ENCODE measurements around the gene EPHA10. TPM values are rescaled to one million over a fixed set of nuclear protein-coding genes. Genes with fewer than 3 reads are reported as not detected.
"Not testable (repeated sequence)": the region's sequence is repeated elsewhere in the genome, so short reads cannot be mapped to it uniquely, and the experiment has no call there.

EPHA10 gene
- total and polyA plus RNA-seq, 2 donors = 0.05 to 0.15 TPM

DNA sequence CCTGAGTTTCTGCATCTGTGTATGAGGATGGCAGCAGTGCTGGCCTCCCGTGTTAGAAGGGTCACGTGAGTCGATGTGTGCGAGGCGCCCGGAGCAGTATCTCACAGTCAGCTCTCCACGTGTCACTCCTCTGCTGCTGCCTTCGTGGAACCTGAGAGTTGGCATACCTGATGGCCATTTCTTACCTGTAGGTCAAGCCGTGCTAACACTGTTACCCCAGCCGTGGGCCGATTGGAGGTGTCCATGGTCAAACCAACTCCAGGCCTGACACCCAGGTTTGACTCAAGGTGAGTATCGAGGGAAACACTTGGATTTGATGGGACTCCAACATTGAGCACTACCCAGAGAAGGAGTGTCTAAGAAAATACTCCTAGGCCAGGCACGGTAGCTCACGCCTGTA is 61.9 kb downstream of the EPHA10 start:
- H3K27ac ChIP-seq (ENCODE audit: low read depth) = no peak overlapping the region
- H3K4me1 ChIP-seq (ENCODE audit: insufficient read depth) = no peaks in the 10 kb centered on the region
- H3K4me3 ChIP-seq (ENCODE audit: low read depth, low read length) = no peak overlapping the region
- WGBS = 97% methylated on average over 14 of the region's 14 CpGs
- H3K36me3 ChIP-seq (ENCODE audit: insufficient read depth) = no peaks in the 10 kb centered on the region
- no peak for DNase-seq (ENCODE audit: extremely low spot score)

DNA sequence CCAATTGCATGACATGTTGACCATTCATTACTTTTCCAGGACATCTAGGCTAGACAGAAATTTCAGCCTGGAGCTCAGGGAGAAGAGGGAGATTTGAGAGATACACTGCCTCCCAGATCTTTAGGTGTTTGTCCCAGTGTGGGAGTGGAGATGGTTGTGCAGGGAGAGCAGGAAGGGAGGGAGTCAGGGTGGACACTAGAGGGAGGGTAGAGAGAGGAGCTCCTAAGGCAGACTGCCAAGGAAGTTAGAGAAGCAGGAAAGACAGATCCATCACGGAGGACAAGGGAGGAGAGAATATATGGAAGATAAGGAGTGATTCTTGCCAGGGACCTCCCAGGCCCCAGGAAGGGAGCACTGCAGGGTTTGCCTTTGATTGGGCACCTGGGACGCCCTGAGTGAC is 63.9 kb downstream of the EPHA10 start:
- DNase-seq (ENCODE audit: extremely low spot score) = no peak
- WGBS = 69% methylated on average over 2 of the region's 2 CpGs
- Histone ChIP-seq H3K36me3 (ENCODE audit: insufficient read depth) (no peaks in the 10 kb centered on the region), H3K27ac (ENCODE audit: low read depth) (no peak overlapping the region), H3K4me1 (ENCODE audit: insufficient read depth) (no peaks in the 10 kb centered on the region), H3K4me3 (ENCODE audit: low read depth, low read length) (no peak overlapping the region)

DNA sequence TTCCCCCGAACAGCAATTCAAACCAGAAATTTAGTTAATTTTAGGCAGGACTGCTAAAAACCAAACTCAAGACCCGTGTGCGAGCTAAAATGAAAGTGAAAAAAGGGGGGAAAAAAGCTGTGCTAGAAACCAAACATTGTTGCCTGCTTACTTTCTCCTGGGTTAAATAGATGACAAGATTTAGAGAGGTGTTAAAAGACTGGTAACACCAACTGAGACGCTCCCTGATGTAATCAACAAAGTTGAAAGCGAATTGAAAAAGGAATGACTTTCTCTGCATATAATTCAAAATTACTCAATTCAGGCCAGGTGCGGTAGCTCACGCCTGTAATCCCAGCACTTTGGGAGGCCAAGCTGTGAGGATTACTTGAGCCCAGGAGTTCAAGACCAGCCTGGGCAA is 65.8 kb downstream of the EPHA10 start:
- no peaks in the 10 kb centered on the region for H3K4me1 ChIP-seq (ENCODE audit: insufficient read depth)
- 96% methylated on average over 7 of the region's 7 CpGs for WGBS
- no peak for DNase-seq (ENCODE audit: extremely low spot score)
- no peak overlapping the region for H3K27ac ChIP-seq (ENCODE audit: low read depth)
- H3K36me3 ChIP-seq (ENCODE audit: insufficient read depth) = no peaks in the 10 kb centered on the region
- no peak overlapping the region for H3K4me3 ChIP-seq (ENCODE audit: low read depth, low read length)

DNA sequence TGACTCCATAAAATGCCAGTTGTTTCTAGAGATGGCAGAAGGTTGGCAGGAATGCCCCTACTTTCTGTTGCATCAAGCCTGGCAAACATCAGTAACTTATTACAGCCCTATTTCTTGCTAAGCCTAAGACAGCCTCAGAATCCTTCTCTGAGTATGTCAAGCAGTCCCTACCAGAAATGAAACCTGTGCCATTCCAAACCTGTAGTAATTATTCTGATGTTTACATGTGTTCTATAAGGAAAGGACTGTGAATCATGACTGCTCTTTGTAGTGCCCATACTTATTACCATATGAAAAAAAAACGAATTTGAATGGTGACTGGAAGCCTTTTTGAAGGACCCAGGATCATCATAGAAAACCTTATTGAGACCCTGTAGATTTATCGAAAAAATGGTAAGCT is 67.2 kb downstream of the EPHA10 start:
- no peak for DNase-seq (ENCODE audit: extremely low spot score)
- 89% methylated on average over 2 of the region's 2 CpGs for WGBS
- no peak overlapping the region for H3K27ac ChIP-seq (ENCODE audit: low read depth)
- H3K36me3 ChIP-seq (ENCODE audit: insufficient read depth) = no peaks in the 10 kb centered on the region
- H3K4me3 ChIP-seq (ENCODE audit: low read depth, low read length) = no peak overlapping the region
- H3K4me1 ChIP-seq (ENCODE audit: insufficient read depth) = peaks cover 1% of the 10 kb centered on the region

DNA sequence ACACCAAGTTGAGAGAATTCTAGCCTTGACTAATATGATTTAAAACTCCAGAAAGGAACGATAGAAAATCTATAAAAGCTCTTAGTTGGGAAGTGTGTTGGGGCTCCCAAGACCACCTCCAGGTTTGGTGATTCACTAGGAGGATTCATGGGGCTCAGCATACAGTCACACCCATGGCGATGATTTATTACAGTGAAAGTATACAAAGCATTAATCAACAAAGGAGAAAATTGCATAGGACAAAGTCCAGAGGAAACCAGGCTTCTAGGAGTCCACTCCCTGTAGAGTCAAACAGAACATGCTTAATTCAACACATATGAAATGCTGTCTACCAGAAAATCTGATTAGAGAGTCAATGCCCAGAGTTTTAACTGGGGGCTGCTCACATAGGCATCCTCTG is 67.8 kb downstream of the EPHA10 start:
- H3K36me3 ChIP-seq (ENCODE audit: insufficient read depth) = no peaks in the 10 kb centered on the region
- H3K27ac ChIP-seq (ENCODE audit: low read depth) = no peak overlapping the region
- no peak for DNase-seq (ENCODE audit: extremely low spot score)
- 98% methylated on average over 2 of the region's 2 CpGs for WGBS
- H3K4me1 ChIP-seq (ENCODE audit: insufficient read depth) = peaks cover 2% of the 10 kb centered on the region
- H3K4me3 ChIP-seq (ENCODE audit: low read depth, low read length) = no peak overlapping the region

DNA sequence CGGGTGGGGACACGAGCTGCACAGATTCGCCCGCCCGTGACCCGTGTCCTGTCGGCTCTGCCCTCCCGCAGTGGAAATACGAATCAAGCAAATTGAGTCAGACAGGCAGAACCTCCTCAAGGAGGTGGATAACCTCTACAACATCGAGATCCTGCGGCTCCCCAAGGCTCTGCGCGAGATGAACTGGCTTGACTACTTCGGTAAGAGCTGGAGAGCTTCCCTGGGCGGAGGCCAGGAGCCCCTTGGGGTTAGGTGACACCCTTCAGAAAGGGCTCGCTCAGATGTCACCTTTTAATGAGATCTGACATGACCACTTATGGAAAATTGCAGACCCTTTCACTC is 72.1 kb downstream of the EPHA10 start:
- no peak for DNase-seq (ENCODE audit: extremely low spot score)

DNA sequence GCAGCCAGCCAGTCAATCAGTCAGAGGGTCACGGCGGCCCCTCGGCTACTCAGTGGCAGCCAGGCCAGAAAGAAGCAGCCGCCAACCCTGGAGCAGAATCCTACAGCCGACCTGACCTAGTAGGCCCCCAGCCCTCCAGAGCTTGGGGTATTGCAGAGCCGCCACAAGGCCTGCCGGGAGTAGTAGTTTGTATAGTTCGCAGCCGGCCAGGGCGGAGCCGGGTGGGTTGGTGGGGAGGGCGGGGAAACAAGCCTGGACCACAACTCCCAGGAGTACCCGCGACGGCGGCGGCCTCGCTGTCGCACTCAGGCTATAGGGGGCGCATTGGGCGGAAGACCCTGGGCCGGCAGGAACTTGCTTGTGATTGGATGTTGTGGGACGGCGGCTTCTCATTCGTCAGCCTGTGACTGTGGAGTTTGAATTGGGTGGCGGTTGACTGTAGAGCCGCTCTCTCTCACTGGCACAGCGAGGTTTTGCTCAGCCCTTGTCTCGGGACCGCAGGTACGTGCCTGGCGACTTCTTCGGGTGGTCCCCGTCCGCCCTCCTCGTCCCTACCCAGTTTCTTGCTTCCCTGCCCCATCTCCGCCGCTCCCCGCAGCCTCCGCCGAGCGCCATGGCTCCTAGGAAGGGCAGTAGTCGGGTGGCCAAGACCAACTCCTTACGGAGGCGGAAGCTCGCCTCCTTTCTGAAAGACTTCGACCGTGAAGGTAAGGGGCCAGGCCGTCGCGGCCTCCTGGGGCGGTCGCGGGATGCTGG is 72.7 kb downstream of the EPHA10 start, which contains the start of gene CDCA8:
CDCA8 (plus strand) TSS at position 439 of the 756 bp plus-strand sequence; CDS start at position 614, 175 bp downstream.
- H3K4me3 ChIP-seq (ENCODE audit: low read depth, low read length) = peak within 1 kb of the TSS; percentile 67
- under 1% methylated on average over 54 of the region's 54 CpGs for WGBS
- H3K36me3 ChIP-seq (ENCODE audit: insufficient read depth) = no peaks in the 10 kb centered on the region
- H3K27ac ChIP-seq (ENCODE audit: low read depth) = no peak within 1 kb of the TSS
- peak; percentile 93 for DNase-seq (ENCODE audit: extremely low spot score)
- peaks cover 8% of the 10 kb centered on the region for H3K4me1 ChIP-seq (ENCODE audit: insufficient read depth)

More for the DNA sequence above, 72.1 kb downstream of the EPHA10 start:
- no peaks in the 10 kb centered on the region for H3K36me3 ChIP-seq (ENCODE audit: insufficient read depth)
- peaks cover 8% of the 10 kb centered on the region for H3K4me1 ChIP-seq (ENCODE audit: insufficient read depth)
- H3K4me3 ChIP-seq (ENCODE audit: low read depth, low read length) = peak overlapping the region; percentile 53
- WGBS = 2% methylated on average over 16 of the region's 16 CpGs
- H3K27ac ChIP-seq (ENCODE audit: low read depth) = no peak overlapping the region

DNA sequence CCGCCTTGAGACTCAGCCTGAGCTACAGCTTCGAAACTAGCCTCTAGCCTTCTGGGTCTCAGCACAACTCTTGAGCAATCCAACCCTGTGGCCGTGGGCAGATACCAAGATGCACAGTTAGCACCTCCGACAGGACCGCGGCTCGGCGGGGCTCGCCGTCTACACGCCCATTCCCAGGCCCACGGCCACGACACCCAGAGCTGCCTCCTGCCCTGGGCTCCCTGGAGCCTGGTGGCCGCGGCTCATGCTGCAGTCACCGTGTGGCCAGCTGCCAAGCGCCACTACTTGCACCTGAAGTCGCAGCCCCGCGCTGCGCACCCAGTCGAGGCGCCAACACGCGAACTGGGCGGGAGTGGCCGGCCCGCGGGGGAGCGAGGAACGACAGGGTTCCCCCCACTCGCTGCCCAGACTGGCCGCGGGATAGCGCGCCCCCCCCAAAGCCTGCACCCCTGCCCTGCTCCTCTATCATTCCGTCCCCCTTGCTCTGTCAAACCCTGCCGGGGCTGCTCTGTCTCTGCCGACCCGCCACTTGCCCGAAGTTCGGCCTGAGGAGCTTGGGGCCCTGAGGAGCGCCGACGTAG is 73.3 kb downstream of the EPHA10 start:
- 2% methylated on average over 45 of the region's 45 CpGs for WGBS
- DNase-seq (ENCODE audit: extremely low spot score) = no peak
- peaks cover 8% of the 10 kb centered on the region for H3K4me1 ChIP-seq (ENCODE audit: insufficient read depth)

DNA sequence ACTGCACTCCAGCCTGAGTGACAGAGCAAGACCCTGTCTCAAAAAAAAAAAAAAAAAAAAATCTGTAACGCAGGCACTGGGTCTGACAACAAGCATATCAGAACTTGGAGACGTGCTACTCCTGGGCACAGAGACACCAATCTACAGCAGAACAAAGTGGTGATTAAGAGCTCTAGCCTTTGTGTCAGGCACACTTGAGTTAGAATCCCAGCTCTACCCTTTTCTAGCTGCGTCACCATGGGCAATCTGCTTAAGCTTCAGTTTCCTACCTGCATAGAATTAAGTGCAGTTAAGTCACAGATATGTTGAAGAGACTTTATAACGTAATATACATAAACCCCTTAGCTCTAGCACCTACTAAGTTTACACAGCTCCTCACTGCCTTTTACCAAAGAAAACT is 76.0 kb downstream of the EPHA10 start:
- Histone ChIP-seq H3K4me1 (ENCODE audit: insufficient read depth) (peaks cover 8% of the 10 kb centered on the region), H3K36me3 (ENCODE audit: insufficient read depth) (no peaks in the 10 kb centered on the region), H3K27ac (ENCODE audit: low read depth) (no peak overlapping the region), H3K4me3 (ENCODE audit: low read depth, low read length) (no peak overlapping the region)
- DNase-seq (ENCODE audit: extremely low spot score) = no peak
- WGBS = 89% methylated on average over 4 of the region's 4 CpGs

More for the DNA sequence above, 73.3 kb downstream of the EPHA10 start:
- Histone ChIP-seq H3K27ac (ENCODE audit: low read depth) (no peak overlapping the region), H3K4me3 (ENCODE audit: low read depth, low read length) (peak overlapping the region; percentile 67), H3K36me3 (ENCODE audit: insufficient read depth) (no peaks in the 10 kb centered on the region)

DNA sequence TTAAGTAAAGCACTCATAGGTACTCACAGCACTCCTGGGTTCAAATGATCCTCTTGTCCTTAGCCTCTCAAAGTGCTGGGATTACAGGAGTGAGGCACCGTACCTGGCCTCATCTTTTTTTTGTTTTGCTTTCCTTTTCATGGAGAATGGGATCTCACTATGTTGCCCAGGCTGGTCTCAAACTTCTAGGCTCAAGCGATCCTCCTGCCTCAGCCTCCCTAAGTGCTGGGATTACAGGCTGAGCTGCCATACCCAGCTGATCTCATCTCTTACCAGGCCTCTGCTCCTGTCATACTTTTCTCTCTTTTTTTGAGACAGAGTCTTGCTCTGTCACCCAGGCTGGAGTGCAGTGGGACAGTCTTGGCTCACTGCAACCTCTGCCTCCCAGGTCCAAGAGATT is 77.2 kb downstream of the EPHA10 start:
- H3K36me3 ChIP-seq (ENCODE audit: insufficient read depth); H3K4me1 ChIP-seq (ENCODE audit: insufficient read depth); DNase-seq (ENCODE audit: extremely low spot score); H3K4me3 ChIP-seq (ENCODE audit: low read depth, low read length); H3K27ac ChIP-seq (ENCODE audit: low read depth): not testable (repeated sequence)
- 95% methylated on average over 2 of the region's 2 CpGs for WGBS

DNA sequence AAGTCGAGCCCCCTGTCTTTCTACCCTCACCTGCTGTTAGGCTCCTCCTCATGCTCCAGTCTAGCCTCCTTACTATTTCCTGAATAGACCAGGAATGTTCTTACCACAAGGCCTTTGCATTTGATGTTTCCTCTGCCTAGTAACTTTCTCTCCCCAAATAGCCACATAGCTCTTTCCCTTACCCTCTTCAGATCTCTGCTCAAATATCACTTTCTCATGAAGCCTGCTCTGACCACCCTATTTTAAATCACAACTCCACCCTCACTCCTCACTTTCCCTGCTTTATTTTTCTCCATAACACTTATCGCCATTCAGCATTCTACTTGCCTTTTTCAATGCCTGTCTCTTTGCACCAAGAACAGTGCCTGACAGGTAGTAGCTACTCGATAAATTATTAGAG is 79.2 kb downstream of the EPHA10 start:
- Histone ChIP-seq H3K4me3 (ENCODE audit: low read depth, low read length) (no peak overlapping the region), H3K27ac (ENCODE audit: low read depth) (no peak overlapping the region), H3K4me1 (ENCODE audit: insufficient read depth) (peaks cover 5% of the 10 kb centered on the region), H3K36me3 (ENCODE audit: insufficient read depth) (no peaks in the 10 kb centered on the region)
- WGBS = 94% methylated on average over 3 of the region's 3 CpGs
- DNase-seq (ENCODE audit: extremely low spot score) = no peak

DNA sequence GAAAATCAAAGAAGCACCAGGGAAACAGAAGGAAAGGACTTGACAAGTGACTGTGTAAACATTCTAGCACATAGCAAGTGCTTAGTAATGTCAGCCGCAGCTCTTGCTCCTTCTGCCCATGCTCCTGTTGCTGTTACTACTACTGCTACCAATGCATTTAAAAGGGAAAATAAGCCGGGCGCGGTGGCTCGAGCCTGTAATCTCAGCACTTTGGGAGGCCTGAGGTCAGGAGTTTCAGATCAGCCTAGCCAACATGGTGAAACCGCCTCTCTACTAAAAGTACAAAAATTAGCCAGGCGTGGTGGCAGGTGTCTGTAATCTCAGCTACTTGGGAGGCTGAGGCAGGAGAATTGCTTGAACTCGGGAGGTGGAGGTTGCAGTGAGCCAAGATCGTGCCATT is 80.7 kb downstream of the EPHA10 start:
- not testable (repeated sequence) for H3K27ac ChIP-seq (ENCODE audit: low read depth); H3K4me1 ChIP-seq (ENCODE audit: insufficient read depth); H3K4me3 ChIP-seq (ENCODE audit: low read depth, low read length); H3K36me3 ChIP-seq (ENCODE audit: insufficient read depth); DNase-seq (ENCODE audit: extremely low spot score)
- 91% methylated on average over 9 of the region's 9 CpGs for WGBS

DNA sequence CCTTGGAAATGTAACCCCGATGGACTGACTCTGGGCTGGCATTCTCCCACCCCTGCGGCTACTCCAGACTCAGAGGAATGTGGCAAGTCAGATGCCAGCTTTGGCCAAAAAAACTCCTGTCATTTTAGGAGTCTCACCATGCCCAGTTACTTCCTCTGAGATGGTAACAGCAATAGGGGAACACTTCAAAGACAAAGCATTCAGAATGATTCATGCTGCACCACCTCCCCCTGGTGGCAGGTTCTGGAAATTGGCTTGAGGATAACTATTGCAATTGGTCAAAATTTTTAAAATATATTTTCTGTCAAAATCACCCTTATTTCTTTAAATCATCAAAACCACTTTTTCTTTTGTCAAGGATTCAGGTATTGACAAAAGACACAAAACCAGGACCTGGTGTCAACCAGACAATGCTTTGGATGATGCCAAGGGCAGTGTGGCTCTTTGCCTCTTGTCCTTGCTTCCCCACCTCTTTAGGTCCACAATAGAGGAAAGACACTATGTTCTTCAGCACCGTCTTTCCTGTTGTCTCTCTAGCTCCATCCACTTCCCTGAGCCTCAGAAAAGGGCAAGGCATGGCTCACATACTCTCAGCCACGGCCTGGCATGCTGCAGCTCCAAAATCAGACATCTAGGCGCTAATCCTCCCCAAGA is 82.5 kb downstream of the EPHA10 start:
- no peak for DNase-seq (ENCODE audit: extremely low spot score)
- H3K4me3 ChIP-seq (ENCODE audit: low read depth, low read length) = no peak overlapping the region
- WGBS = 70% methylated on average over 5 of the region's 5 CpGs
- no peaks in the 10 kb centered on the region for H3K36me3 ChIP-seq (ENCODE audit: insufficient read depth)
- no peak overlapping the region for H3K27ac ChIP-seq (ENCODE audit: low read depth)
- no peaks in the 10 kb centered on the region for H3K4me1 ChIP-seq (ENCODE audit: insufficient read depth)

DNA sequence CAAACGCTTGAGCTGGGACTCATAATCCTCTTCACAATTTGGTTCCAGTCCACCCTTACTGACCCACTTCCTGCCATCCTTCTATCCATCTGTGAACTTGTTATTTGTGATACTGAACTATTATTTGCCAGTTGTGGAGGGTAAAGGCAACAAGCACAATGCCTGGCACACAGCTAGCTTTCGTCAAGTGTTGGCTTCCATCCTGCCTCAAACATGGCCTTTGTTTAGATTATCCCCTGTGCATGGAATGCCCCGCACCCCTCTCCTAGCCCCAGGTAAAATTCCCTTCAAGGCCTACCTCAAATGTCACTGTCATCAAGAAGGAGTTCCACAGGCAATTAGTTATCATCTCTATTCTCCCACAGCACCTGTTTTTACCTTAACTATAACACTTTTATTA is 84.0 kb downstream of the EPHA10 start:
- no peak for DNase-seq (ENCODE audit: extremely low spot score)
- 86% methylated on average over 3 of the region's 3 CpGs for WGBS
- Histone ChIP-seq H3K27ac (ENCODE audit: low read depth) (no peak overlapping the region), H3K36me3 (ENCODE audit: insufficient read depth) (no peaks in the 10 kb centered on the region), H3K4me1 (ENCODE audit: insufficient read depth) (no peaks in the 10 kb centered on the region), H3K4me3 (ENCODE audit: low read depth, low read length) (no peak overlapping the region)
